ENCODE results near the gene PLPPR4.
A peak's percentile ranks its signal among the peaks of the same experiment; 100 is the strongest.

PLPPR4 gene

DNA sequence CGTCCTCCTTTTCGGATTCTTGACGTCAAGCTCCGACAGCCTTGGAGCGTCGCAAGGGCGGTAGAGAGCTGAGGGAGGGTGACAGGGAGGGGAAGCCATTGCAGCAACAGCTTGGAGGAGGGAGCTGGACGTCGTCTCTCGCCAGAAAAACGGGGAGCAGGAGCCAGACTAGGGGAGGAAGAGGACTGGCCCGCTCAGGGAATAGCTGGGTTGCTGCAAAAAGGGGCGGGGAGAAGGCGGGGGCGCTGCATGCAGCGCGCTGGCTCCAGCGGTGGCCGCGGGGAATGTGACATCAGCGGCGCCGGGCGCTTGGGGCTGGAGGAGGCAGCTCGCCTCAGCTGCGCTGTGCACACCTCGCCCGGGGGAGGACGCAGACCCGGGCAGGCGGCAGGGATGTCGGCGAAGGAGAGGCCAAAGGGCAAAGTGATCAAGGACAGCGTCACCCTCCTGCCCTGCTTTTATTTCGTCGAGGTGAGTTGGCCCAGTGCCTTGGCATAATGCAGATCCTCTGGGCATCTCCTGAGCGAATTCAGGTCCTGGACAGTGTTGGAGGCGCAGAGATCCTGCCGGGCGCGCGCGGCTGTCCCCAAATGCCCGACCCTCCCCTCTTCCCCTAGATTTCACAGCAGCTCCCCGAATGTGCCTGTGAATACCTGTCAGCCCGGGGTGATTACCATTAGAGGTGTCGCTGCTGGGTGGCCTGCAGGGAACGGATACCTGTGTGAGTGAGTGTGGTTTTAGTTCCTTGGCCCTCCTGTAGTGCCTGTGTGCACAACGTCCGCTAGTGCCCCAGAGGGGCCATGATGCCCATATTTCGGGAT lies at the start of gene PLPPR4:
PLPPR4 (plus strand) TSS at position 292 of the 821 bp plus-strand sequence; CDS start at position 394, 102 bp downstream.
- Histone ChIP-seq H3K4me1 (peaks cover 0 to 10% (median 2%) of the 10 kb centered on the region in 4 donors), H3K4me3 (peak within 1 kb of the TSS; percentile 27 to 39), H3K27me3 (peaks cover 0 to 19% of the 10 kb centered on the region in 2 donors), H3K36me3 (no peaks in the 10 kb centered on the region), H3K27ac (no peak within 1 kb of the TSS), H3K9me3 (no peaks in the 10 kb centered on the region)
- DNase-seq: peak in 1 of 2 donors; percentile 33
- intact Hi-C loops (cut with DNase I; ENCODE audit: low total_unique reads): no loop called here
- TF ChIP-seq CTCF (IDR thresholded peaks at IDR 0.05): no peak

- Histone ChIP-seq H3K4me1 (no peaks in the 10 kb centered on the region), H3K9me3 (no peaks in the 10 kb centered on the region), H3K4me3 (no peak overlapping the region), H3K27ac (no peak overlapping the region), H3K36me3 (no peaks in the 10 kb centered on the region), H3K27me3 (no peaks in the 10 kb centered on the region)
- no peak for TF ChIP-seq CTCF (IDR thresholded peaks at IDR 0.05)
- DNase-seq: no peak
- intact Hi-C loops (cut with DNase I; ENCODE audit: low total_unique reads): no loop called here
These were observed 47.3 kb upstream of the PLPPR4 start for GRCh38 chr1:99216956-99217355.

- intact Hi-C loops (cut with DNase I; ENCODE audit: low total_unique reads): no loop called here
- H3K27me3 ChIP-seq: no peaks in the 10 kb centered on the region
- H3K36me3 ChIP-seq: no peaks in the 10 kb centered on the region
- no peaks in the 10 kb centered on the region for H3K9me3 ChIP-seq
- no peak overlapping the region for H3K4me3 ChIP-seq
- no peak for TF ChIP-seq CTCF (IDR thresholded peaks at IDR 0.05)
- H3K27ac ChIP-seq: no peak overlapping the region
- no peaks in the 10 kb centered on the region for H3K4me1 ChIP-seq
- no peak for DNase-seq
These were observed 46.7 kb upstream of the PLPPR4 start for GRCh38 chr1:99217599-99217998.

DNA sequence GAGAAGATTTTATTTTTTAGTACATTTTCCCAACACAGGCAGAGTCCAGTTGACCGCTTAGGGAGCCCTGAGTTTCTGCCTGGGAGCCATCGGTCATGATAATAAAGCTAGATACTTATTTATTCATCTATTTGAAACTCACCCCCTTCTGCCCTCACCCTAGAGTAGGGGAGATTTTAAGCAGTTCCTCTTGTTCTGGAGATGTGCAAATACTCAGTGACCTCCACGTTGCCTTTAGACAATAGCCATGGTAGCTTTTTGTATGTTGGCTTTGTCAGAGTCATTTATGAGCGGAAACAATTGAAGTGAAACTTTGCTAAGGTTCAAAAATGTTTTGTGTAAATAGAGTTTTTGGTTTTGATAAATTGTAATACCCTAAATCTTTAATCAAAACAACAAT lies 45.7 kb upstream of the PLPPR4 start:
- H3K27ac ChIP-seq: no peak overlapping the region
- no peaks in the 10 kb centered on the region for H3K36me3 ChIP-seq
- no peak for TF ChIP-seq CTCF (IDR thresholded peaks at IDR 0.05)
- no peaks in the 10 kb centered on the region for H3K9me3 ChIP-seq
- no peak overlapping the region for H3K4me3 ChIP-seq
- no peaks in the 10 kb centered on the region for H3K4me1 ChIP-seq
- DNase-seq: no peak
- intact Hi-C loops (cut with DNase I; ENCODE audit: low total_unique reads): no loop called here
- H3K27me3 ChIP-seq: no peaks in the 10 kb centered on the region

GRCh38 chr1:99218999-99219398 lies 45.3 kb upstream of the PLPPR4 start:
- intact Hi-C loops (cut with DNase I; ENCODE audit: low total_unique reads): no loop called here

More at GRCh38 chr1:99218999-99219398, 45.3 kb upstream of the PLPPR4 start:
- Histone ChIP-seq H3K9me3 (no peaks in the 10 kb centered on the region), H3K27me3 (no peaks in the 10 kb centered on the region), H3K27ac (no peak overlapping the region), H3K36me3 (no peaks in the 10 kb centered on the region), H3K4me1 (no peaks in the 10 kb centered on the region), H3K4me3 (no peak overlapping the region)
- no peak for TF ChIP-seq CTCF (IDR thresholded peaks at IDR 0.05)
- no peak for DNase-seq
